Measurements from ENCODE around the gene RAB23. TPM values are rescaled to one million over a fixed set of nuclear protein-coding genes. Genes with fewer than 3 reads are reported as not detected.
A peak's percentile ranks its signal among the peaks of the same experiment; 100 is the strongest.

Gene RAB23
- total and polyA plus RNA-seq, 9 of the 15 experiments (the other 6 are each of a cell fraction or from before 2014, with no cell fraction given): 3.4 to 18.0 (median 9.4) TPM

DNA sequence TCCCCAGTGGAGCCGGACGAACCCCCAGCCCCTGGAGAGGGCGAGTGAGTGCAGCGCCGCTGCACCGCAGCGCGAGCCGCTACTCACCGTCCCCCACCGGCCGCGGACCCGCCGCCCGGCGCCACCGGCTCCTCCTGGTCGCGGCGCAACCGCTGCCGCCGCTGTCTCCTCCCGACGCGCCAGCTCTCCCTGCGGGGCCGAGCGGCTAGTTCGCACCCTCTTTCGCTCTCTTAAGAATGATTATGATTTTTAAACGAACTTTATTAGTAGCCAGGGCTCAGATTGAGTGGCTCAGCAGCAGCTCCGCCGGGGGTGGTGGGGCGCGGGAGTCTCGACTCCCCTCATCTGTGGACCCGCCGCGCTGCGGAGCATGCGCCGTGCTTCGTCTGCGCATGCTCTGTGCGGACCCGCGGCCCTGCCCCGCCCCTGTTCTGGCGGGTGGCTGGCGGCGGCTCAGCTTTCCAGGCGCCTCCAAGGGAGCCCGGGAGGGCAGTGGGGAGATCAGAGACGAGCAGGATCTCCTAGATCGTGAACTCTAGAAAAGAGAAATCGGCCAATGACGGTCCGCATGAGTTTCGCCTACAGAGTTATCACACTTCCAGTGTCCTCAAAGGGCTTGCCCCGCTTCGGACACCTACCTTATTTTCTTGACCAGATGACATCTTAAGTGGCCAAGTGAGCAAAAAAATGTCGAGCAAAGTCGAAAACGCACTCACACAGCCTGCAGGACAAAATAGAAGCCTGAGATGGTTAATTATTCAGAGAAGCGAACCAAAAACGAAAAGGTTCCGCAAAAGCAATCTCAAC, at the start of gene RAB23 (continued):
- TF ChIP-seq, protein P1, sequence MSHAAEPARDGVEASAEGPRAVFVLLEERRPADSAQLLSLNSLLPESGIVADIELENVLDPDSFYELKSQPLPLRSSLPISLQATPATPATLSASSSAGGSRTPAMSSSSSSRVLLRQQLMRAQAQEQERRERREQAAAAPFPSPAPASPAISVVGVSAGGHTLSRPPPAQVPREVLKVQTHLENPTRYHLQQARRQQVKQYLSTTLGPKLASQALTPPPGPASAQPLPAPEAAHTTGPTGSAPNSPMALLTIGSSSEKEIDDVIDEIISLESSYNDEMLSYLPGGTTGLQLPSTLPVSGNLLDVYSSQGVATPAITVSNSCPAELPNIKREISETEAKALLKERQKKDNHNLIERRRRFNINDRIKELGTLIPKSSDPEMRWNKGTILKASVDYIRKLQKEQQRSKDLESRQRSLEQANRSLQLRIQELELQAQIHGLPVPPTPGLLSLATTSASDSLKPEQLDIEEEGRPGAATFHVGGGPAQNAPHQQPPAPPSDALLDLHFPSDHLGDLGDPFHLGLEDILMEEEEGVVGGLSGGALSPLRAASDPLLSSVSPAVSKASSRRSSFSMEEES (CRISPR knock-in tag; IDR thresholded peaks at IDR 0.05): no peak
- TF ChIP-seq, protein P2, sequence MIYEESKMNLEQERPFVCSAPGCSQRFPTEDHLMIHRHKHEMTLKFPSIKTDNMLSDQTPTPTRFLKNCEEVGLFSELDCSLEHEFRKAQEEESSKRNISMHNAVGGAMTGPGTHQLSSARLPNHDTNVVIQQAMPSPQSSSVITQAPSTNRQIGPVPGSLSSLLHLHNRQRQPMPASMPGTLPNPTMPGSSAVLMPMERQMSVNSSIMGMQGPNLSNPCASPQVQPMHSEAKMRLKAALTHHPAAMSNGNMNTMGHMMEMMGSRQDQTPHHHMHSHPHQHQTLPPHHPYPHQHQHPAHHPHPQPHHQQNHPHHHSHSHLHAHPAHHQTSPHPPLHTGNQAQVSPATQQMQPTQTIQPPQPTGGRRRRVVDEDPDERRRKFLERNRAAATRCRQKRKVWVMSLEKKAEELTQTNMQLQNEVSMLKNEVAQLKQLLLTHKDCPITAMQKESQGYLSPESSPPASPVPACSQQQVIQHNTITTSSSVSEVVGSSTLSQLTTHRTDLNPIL (CRISPR knock-in tag; IDR thresholded peaks at IDR 0.05): no peak
- TF ChIP-seq, protein P3, sequence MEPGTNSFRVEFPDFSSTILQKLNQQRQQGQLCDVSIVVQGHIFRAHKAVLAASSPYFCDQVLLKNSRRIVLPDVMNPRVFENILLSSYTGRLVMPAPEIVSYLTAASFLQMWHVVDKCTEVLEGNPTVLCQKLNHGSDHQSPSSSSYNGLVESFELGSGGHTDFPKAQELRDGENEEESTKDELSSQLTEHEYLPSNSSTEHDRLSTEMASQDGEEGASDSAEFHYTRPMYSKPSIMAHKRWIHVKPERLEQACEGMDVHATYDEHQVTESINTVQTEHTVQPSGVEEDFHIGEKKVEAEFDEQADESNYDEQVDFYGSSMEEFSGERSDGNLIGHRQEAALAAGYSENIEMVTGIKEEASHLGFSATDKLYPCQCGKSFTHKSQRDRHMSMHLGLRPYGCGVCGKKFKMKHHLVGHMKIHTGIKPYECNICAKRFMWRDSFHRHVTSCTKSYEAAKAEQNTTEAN (CRISPR knock-in tag; IDR thresholded peaks at IDR 0.05): no peak
- TF ChIP-seq RUNX1 (IDR thresholded peaks at IDR 0.05; ENCODE audit: low read depth) (no peak), PHF20 (IDR thresholded peaks at IDR 0.05; ENCODE audit: partially characterized antibody) (no peak), WHSC1 (IDR thresholded peaks at IDR 0.05; ENCODE audit: low read length) (no peak), CREB1 (IDR thresholded peaks at IDR 0.05) (peak; percentile 20; the same call in 1 of the 2 replicates), CREB1 (CRISPR knock-in tag; IDR thresholded peaks at IDR 0.05) (no peak), NFIC (IDR thresholded peaks at IDR 0.05) (no peak), ZBTB17 (CRISPR knock-in tag; IDR thresholded peaks at IDR 0.05) (no peak; the same call in 1 of the 2 replicates), PML (IDR thresholded peaks at IDR 0.05; ENCODE audit: low read length) (peak; percentile 73; the same call in 1 of the 2 replicates), ZKSCAN3 (CRISPR knock-in tag; IDR thresholded peaks at IDR 0.05) (no peak), HDAC8 (tag; IDR thresholded peaks at IDR 0.05) (no peak), BRD4 (IDR thresholded peaks at IDR 0.05) (no peak), CTBP1 (IDR thresholded peaks at IDR 0.05; ENCODE audit: borderline replicate concordance) (peak; percentile 39), GTF2A2 (tag; IDR thresholded peaks at IDR 0.05) (no peak), NR2C2 (CRISPR knock-in tag; IDR thresholded peaks at IDR 0.05) (no peak), NR2C2 (tag; IDR thresholded peaks at IDR 0.05) (no peak)
- TF ChIP-seq, protein P4, sequence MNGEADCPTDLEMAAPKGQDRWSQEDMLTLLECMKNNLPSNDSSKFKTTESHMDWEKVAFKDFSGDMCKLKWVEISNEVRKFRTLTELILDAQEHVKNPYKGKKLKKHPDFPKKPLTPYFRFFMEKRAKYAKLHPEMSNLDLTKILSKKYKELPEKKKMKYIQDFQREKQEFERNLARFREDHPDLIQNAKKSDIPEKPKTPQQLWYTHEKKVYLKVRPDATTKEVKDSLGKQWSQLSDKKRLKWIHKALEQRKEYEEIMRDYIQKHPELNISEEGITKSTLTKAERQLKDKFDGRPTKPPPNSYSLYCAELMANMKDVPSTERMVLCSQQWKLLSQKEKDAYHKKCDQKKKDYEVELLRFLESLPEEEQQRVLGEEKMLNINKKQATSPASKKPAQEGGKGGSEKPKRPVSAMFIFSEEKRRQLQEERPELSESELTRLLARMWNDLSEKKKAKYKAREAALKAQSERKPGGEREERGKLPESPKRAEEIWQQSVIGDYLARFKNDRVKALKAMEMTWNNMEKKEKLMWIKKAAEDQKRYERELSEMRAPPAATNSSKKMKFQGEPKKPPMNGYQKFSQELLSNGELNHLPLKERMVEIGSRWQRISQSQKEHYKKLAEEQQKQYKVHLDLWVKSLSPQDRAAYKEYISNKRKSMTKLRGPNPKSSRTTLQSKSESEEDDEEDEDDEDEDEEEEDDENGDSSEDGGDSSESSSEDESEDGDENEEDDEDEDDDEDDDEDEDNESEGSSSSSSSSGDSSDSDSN (IDR thresholded peaks at IDR 0.05; ENCODE audit: borderline replicate concordance in 1 of 2, low read depth in 2 of 2, low read length in 2 of 2): 0 out of 4 replicates have a peak, but pooled peaks of 1 of the 2 experiments have one; percentile 2
- TF ChIP-seq, protein P5, sequence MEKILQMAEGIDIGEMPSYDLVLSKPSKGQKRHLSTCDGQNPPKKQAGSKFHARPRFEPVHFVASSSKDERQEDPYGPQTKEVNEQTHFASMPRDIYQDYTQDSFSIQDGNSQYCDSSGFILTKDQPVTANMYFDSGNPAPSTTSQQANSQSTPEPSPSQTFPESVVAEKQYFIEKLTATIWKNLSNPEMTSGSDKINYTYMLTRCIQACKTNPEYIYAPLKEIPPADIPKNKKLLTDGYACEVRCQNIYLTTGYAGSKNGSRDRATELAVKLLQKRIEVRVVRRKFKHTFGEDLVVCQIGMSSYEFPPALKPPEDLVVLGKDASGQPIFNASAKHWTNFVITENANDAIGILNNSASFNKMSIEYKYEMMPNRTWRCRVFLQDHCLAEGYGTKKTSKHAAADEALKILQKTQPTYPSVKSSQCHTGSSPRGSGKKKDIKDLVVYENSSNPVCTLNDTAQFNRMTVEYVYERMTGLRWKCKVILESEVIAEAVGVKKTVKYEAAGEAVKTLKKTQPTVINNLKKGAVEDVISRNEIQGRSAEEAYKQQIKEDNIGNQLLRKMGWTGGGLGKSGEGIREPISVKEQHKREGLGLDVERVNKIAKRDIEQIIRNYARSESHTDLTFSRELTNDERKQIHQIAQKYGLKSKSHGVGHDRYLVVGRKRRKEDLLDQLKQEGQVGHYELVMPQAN (IDR thresholded peaks at IDR 0.05; ENCODE audit: borderline replicate concordance): no peak

All from K562 (cell line).